ENCODE measurements around the gene LSM10. TPM values are rescaled to one million over a fixed set of nuclear protein-coding genes. Genes with fewer than 3 reads are reported as not detected.

Gene LSM10
- total RNA-seq, 4 donors from 2014 or later = 3.7 to 48.1 (median 15.1) TPM

GRCh38 chr1:36420409-36420808 lies 22.7 kb upstream of the LSM10 start:
- TF ChIP-seq POLR2A (IDR thresholded peaks at IDR 0.05) = no peak
- TF ChIP-seq, protein P1, sequence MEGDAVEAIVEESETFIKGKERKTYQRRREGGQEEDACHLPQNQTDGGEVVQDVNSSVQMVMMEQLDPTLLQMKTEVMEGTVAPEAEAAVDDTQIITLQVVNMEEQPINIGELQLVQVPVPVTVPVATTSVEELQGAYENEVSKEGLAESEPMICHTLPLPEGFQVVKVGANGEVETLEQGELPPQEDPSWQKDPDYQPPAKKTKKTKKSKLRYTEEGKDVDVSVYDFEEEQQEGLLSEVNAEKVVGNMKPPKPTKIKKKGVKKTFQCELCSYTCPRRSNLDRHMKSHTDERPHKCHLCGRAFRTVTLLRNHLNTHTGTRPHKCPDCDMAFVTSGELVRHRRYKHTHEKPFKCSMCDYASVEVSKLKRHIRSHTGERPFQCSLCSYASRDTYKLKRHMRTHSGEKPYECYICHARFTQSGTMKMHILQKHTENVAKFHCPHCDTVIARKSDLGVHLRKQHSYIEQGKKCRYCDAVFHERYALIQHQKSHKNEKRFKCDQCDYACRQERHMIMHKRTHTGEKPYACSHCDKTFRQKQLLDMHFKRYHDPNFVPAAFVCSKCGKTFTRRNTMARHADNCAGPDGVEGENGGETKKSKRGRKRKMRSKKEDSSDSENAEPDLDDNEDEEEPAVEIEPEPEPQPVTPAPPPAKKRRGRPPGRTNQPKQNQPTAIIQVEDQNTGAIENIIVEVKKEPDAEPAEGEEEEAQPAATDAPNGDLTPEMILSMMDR (IDR thresholded peaks at IDR 0.05) = no peak
- peak in 1 of 2 donors; percentile 58 for DNase-seq
- no peak overlapping the region for H3K27ac ChIP-seq
- H3K27me3 ChIP-seq = no peaks in the 10 kb centered on the region
- H3K9me3 ChIP-seq = no peaks in the 10 kb centered on the region
- H3K36me3 ChIP-seq = no peaks in the 10 kb centered on the region
- intact Hi-C loops (cut with DNase I; ENCODE audit: low total_unique reads) = loop anchor here (5.0 to 10.0 kb wide), 2 partner anchors 78 to 296 kb away; partner anchors contain the start of gene COL8A2
- no peak overlapping the region for H3K4me3 ChIP-seq
- H3K4me1 ChIP-seq = no peaks in the 10 kb centered on the region

DNA sequence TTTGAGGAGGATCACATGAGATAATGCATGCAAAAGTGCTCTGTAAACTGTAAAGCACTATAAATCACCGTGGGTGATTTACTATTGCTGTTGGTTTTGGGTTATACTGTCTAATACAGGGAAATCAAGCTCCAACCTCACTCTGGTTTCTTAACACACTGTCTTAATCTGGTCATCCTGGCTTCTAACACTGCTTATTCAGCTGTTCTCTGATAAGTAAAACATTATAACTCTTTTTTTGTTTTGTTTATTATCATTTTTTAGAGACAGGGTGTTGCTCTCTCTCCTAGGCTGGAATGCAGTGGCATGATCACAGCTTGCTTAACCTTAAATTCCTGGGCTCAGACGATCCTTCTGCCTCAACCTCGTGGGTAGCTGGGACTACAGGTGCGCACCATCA lies 21.9 kb upstream of the LSM10 start:
- DNase-seq = no peak
- Histone ChIP-seq H3K9me3 (no peaks in the 10 kb centered on the region), H3K27me3 (no peaks in the 10 kb centered on the region), H3K4me3 (no peak overlapping the region), H3K27ac (no peak overlapping the region), H3K36me3 (no peaks in the 10 kb centered on the region), H3K4me1 (no peaks in the 10 kb centered on the region)
- TF ChIP-seq, protein P1 (IDR thresholded peaks at IDR 0.05) = no peak
- TF ChIP-seq POLR2A (IDR thresholded peaks at IDR 0.05) = no peak
- intact Hi-C loops (cut with DNase I; ENCODE audit: low total_unique reads) = no loop called here

DNA sequence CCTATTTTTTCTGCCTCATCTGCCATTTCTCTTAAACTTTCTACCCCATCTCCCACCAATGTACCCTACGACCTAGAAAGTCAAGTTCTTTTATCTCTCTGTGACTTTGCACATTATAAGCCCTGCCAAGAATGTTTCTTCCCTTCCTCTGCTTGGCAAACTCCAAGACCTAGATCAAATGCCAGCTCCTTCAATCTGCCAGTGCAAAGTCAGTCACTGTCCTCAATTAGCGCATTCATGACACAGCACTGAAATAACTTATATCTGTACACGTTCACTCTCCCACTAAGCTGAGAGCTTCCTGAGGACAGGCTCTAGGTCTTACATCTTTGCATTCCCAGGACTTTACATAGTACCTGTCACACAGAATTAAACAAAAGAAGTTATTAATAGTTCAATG lies 21.4 kb upstream of the LSM10 start:
- intact Hi-C loops (cut with DNase I; ENCODE audit: low total_unique reads) = no loop called here
- H3K27ac ChIP-seq = no peak overlapping the region

GRCh38 chr1:36417931-36418330 lies 20.2 kb upstream of the LSM10 start:
- Histone ChIP-seq H3K4me1 (no peaks in the 10 kb centered on the region), H3K27ac (no peak overlapping the region), H3K36me3 (no peaks in the 10 kb centered on the region), H3K27me3 (no peaks in the 10 kb centered on the region), H3K9me3 (no peaks in the 10 kb centered on the region), H3K4me3 (no peak overlapping the region)
- no peak for DNase-seq
- intact Hi-C loops (cut with DNase I; ENCODE audit: low total_unique reads) = no loop called here
- no peak for TF ChIP-seq POLR2A (IDR thresholded peaks at IDR 0.05)
- TF ChIP-seq, protein P1 (IDR thresholded peaks at IDR 0.05) = no peak

More for the DNA sequence above, 21.4 kb upstream of the LSM10 start:
- no peak overlapping the region for H3K4me3 ChIP-seq
- H3K36me3 ChIP-seq = no peaks in the 10 kb centered on the region
- no peak for DNase-seq
- no peaks in the 10 kb centered on the region for H3K4me1 ChIP-seq
- TF ChIP-seq, protein P1 (IDR thresholded peaks at IDR 0.05) = no peak
- TF ChIP-seq POLR2A (IDR thresholded peaks at IDR 0.05) = no peak
- no peaks in the 10 kb centered on the region for H3K9me3 ChIP-seq
- H3K27me3 ChIP-seq = no peaks in the 10 kb centered on the region

GRCh38 chr1:36415661-36416326 lies 18.1 kb upstream of the LSM10 start:
- no peak for DNase-seq
- intact Hi-C loops (cut with DNase I; ENCODE audit: low total_unique reads) = no loop called here

More at GRCh38 chr1:36415661-36416326, 18.1 kb upstream of the LSM10 start:
- Histone ChIP-seq H3K4me3 (no peak overlapping the region), H3K4me1 (no peaks in the 10 kb centered on the region), H3K27ac (no peak overlapping the region), H3K27me3 (no peaks in the 10 kb centered on the region), H3K9me3 (no peaks in the 10 kb centered on the region), H3K36me3 (no peaks in the 10 kb centered on the region)
- TF ChIP-seq POLR2A (IDR thresholded peaks at IDR 0.05) = no peak
- TF ChIP-seq, protein P1 (IDR thresholded peaks at IDR 0.05) = no peak
